H9 (cell line): ENCODE measurements around the gene SPDEF. TPM values are rescaled to one million over a fixed set of nuclear protein-coding genes. Genes with fewer than 3 reads are reported as not detected.

Experiments
- DNase-seq: peaks from one replicate; pipeline ENCODE4 v3.0.0-alpha.2; 2017
- H2AFZ ChIP-seq: one replicate; pipeline ENCODE4 v1.6.1; 2013; ENCODE audit warnings: mild to moderate bottlenecking, low read length, control low read depth, moderate library complexity
- H2AK5ac ChIP-seq: 2 replicates; pipeline ENCODE4 v1.6.1; 2013; ENCODE audit warnings: low read length, control low read depth, mixed read lengths; ENCODE audit not compliant: insufficient read length
- H2BK120ac ChIP-seq: one replicate; pipeline ENCODE4 v1.6.1; 2013; ENCODE audit warnings: low read depth, mild to moderate bottlenecking, low read length, control low read depth, inconsistent platforms; ENCODE audit not compliant: poor library complexity, severe bottlenecking
- H2BK12ac ChIP-seq: 2 replicates; pipeline ENCODE4 v1.6.1; 2013; ENCODE audit warnings: low read length, control low read depth, mixed read lengths, low read depth; ENCODE audit not compliant: insufficient read length
- H2BK15ac ChIP-seq: 2 replicates; pipeline ENCODE4 v1.6.1; 2013; ENCODE audit warnings: low read depth, low read length, control low read depth
- H2BK20ac ChIP-seq: one replicate; pipeline ENCODE4 v1.6.1; 2013; ENCODE audit warnings: low read depth, mild to moderate bottlenecking, low read length, control low read depth, inconsistent platforms; ENCODE audit not compliant: poor library complexity, severe bottlenecking
- H2BK5ac ChIP-seq: 2 replicates; pipeline ENCODE4 v1.6.1; 2013; ENCODE audit warnings: low read length, control low read depth, mixed read lengths; ENCODE audit not compliant: insufficient read length
- H3K14ac ChIP-seq: 2 replicates; pipeline ENCODE4 v1.6.1; 2013; ENCODE audit warnings: low read length, control low read depth; ENCODE audit not compliant: insufficient read depth
- H3K18ac ChIP-seq: 2 replicates; pipeline ENCODE4 v1.6.1; 2013; ENCODE audit warnings: low read depth, mild to moderate bottlenecking, mixed read lengths, low read length, control low read depth; ENCODE audit not compliant: insufficient read length
- H3K23ac ChIP-seq: 2 replicates; pipeline ENCODE4 v1.6.1; 2013; ENCODE audit warnings: low read length, control low read depth, mixed read lengths, low read depth; ENCODE audit not compliant: insufficient read length
- H3K23me2 ChIP-seq: 2 replicates; pipeline ENCODE4 v1.6.1; 2013; ENCODE audit warnings: low read depth, mild to moderate bottlenecking, mixed read lengths, low read length, control low read depth; ENCODE audit not compliant: insufficient read length, poor library complexity, severe bottlenecking
- H3K27ac ChIP-seq: 2 replicates; pipeline ENCODE4 v1.5.1; 2013; ENCODE audit warnings: low read length, control low read depth, mixed read lengths, low read depth; ENCODE audit not compliant: insufficient read length
- H3K27me3 ChIP-seq: 2 replicates; pipeline ENCODE4 v1.6.1; 2013; ENCODE audit warnings: low read length, control low read depth, inconsistent platforms; ENCODE audit not compliant: insufficient read depth
- H3K4ac ChIP-seq: 2 replicates; pipeline ENCODE4 v1.6.1; 2013; ENCODE audit warnings: low read depth, mild to moderate bottlenecking, control low read depth, inconsistent platforms, low read length, moderate library complexity
- H3K4me1 ChIP-seq: 2 replicates; pipeline ENCODE4 v1.6.1; 2013; ENCODE audit warnings: low read length, control low read depth, inconsistent platforms; ENCODE audit not compliant: insufficient read depth
- H3K4me2 ChIP-seq: 2 replicates; pipeline ENCODE4 v1.6.1; 2013; ENCODE audit warnings: low read length, control low read depth, mixed read lengths; ENCODE audit not compliant: insufficient read length, insufficient read depth
- H3K56ac ChIP-seq: 2 replicates; pipeline ENCODE4 v1.6.1; 2013; ENCODE audit warnings: low read depth, mild to moderate bottlenecking, mixed read lengths, low read length, control low read depth; ENCODE audit not compliant: insufficient read length
- H3K79me1 ChIP-seq: 2 replicates; pipeline ENCODE4 v1.6.1; 2013; ENCODE audit warnings: low read depth, mild to moderate bottlenecking, moderate library complexity, low read length, control low read depth, inconsistent platforms; ENCODE audit not compliant: insufficient read depth, poor library complexity, severe bottlenecking
- H3K79me2 ChIP-seq: 2 replicates; pipeline ENCODE4 v1.6.1; 2013; ENCODE audit warnings: low read length, control low read depth, inconsistent platforms; ENCODE audit not compliant: insufficient read depth
- H3K9ac ChIP-seq: 2 replicates; pipeline ENCODE4 v1.6.1; 2013; ENCODE audit warnings: low read length, control low read depth, mixed read lengths; ENCODE audit not compliant: insufficient read length; ENCODE audit errors: extremely low read depth
- H3K9me3 ChIP-seq: one replicate; pipeline ENCODE4 v1.6.1; 2013; ENCODE audit warnings: low read depth, low read length, inconsistent platforms; ENCODE audit not compliant: control insufficient read depth
- H3T11ph ChIP-seq: one replicate; pipeline ENCODE4 v1.6.1; 2013; ENCODE audit warnings: mild to moderate bottlenecking, low read length, control low read depth, inconsistent platforms
- H4K20me1 ChIP-seq: one replicate; pipeline ENCODE4 v1.6.1; 2013; ENCODE audit not compliant: control insufficient read depth, insufficient read length, insufficient read depth
- H4K5ac ChIP-seq: 2 replicates; pipeline ENCODE4 v1.6.1; 2013; ENCODE audit warnings: low read depth, mild to moderate bottlenecking, mixed read lengths, low read length, control low read depth; ENCODE audit not compliant: insufficient read length
- H4K8ac ChIP-seq: replicated peaks from 2 replicates; pipeline ENCODE4 v1.6.1; 2013; ENCODE audit warnings: low read length, control low read depth, mixed read lengths, low read depth; ENCODE audit not compliant: insufficient read length
- H4K91ac ChIP-seq: 2 replicates; pipeline ENCODE4 v1.6.1; 2013; ENCODE audit warnings: low read depth, mild to moderate bottlenecking, moderate library complexity, mixed read lengths, low read length, control low read depth; ENCODE audit not compliant: insufficient read length
- H3K27ac Mint-ChIP-seq, 3 experiments: 2 replicates in 2 of 3; 3 replicates in 1 of 3; pipeline ENCODE4 v1.8.0; 2020 to 2021; ENCODE audit warnings: mixed read lengths in 3 of 3, mild to moderate bottlenecking in 1 of 3, moderate library complexity in 1 of 3
- H3K27me3 Mint-ChIP-seq: 2 replicates; pipeline ENCODE4 v1.8.0; 2021; ENCODE audit warnings: low read depth, mild to moderate bottlenecking, moderate library complexity, mixed read lengths
- H3K36me3 Mint-ChIP-seq, 3 experiments: 2 replicates in 2 of 3; 3 replicates in 1 of 3; pipeline ENCODE4 v1.8.0; 2020 to 2021; ENCODE audit warnings: low read depth in 3 of 3, mixed read lengths in 3 of 3; ENCODE audit not compliant: insufficient read depth in 1 of 3
- H3K4me1 Mint-ChIP-seq, 2 experiments: 2 replicates each; pipeline ENCODE4 v1.8.0; 2020; ENCODE audit warnings: mixed read lengths in 2 of 2
- H3K4me3 Mint-ChIP-seq, 2 experiments: 2 replicates in 1 of 2; 3 replicates in 1 of 2; pipeline ENCODE4 v1.8.0; 2020 to 2021; ENCODE audit warnings: mild to moderate bottlenecking in 2 of 2, mixed read lengths in 2 of 2, moderate library complexity in 1 of 2
- H3K9me3 Mint-ChIP-seq, 2 experiments: 2 replicates in 1 of 2; 3 replicates in 1 of 2; pipeline ENCODE4 v1.8.0; 2020; ENCODE audit warnings: mild to moderate bottlenecking in 2 of 2, mixed read lengths in 2 of 2, moderate library complexity in 1 of 2
- CTCF ChIP-seq: fragments of 200-600 bp; sonication (generic); conservative IDR thresholded peaks from 3 replicates; pipeline ENCODE4 v1.8.0; 2021; ENCODE audit warnings: antibody characterized with exemption, mild to moderate bottlenecking
- WGBS: extraction: QIAGEN DNeasy Blood & Tissue Kit; methylation state at CpG from one replicate; pipeline ENCODE4 v1.1.7; 2013; ENCODE audit warnings: missing lambda C conversion rate, low lambda C conversion rate, mixed read lengths; ENCODE audit not compliant: insufficient read length; ENCODE audit errors: extremely low coverage; 5-methylcytosine and 5-hydroxymethylcytosine counted together
- total RNA-seq: library from RNA; stranded (reverse); gene quantifications from 2 replicates; pipeline ENCODE4 v1.2.1, GENCODE V29; 2021

The SPDEF gene
- total RNA-seq, 1 experiment from 2014 or later: 0.15 TPM

DNA sequence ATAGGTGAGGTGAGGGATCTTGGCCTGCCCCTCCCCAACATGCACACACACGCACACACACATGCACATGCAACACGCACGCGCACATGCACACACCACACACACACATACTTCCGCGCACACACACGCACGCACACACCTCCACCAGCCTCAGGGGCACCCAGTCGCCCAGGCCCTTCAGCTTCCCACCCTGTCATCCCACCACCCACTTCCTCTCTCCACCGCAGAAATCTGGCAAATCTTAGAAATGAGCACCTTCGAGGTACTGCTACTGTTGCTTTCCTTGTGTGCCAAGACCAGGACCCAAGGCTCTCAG, 1.2 kb downstream of the SPDEF start:
- Histone ChIP-seq H4K5ac (no peak overlapping the region), H3K18ac (no peak overlapping the region), H3K4ac (no peak overlapping the region), H3K79me2 (no peaks in the 10 kb centered on the region), H3K79me1 (no peaks in the 10 kb centered on the region), H3K4me1 (no peaks in the 10 kb centered on the region), H3K14ac (no peak overlapping the region), H3K27me3 (no peaks in the 10 kb centered on the region), H3K4me2 (no peak overlapping the region), H2BK15ac (no peak overlapping the region), H2AFZ (no peak overlapping the region), H2BK120ac (no peak overlapping the region), H3K56ac (no peak overlapping the region), H4K20me1 (no peaks in the 10 kb centered on the region), H2BK5ac (no peak overlapping the region), H2BK12ac (no peak overlapping the region), H3K9ac (no peak overlapping the region), H2AK5ac (no peak overlapping the region), H2BK20ac (no peak overlapping the region), H4K91ac (no peak overlapping the region), H3K23me2 (no peaks in the 10 kb centered on the region), H4K8ac (no peak overlapping the region), H3K27ac (no peak overlapping the region), H3T11ph (no peak overlapping the region), H3K9me3 (no peaks in the 10 kb centered on the region), H3K23ac (no peak overlapping the region)
- TF ChIP-seq CTCF: no peak
- no peak overlapping the region for H3K27ac Mint-ChIP-seq
- H3K36me3 Mint-ChIP-seq: no peaks in the 10 kb centered on the region
- H3K27me3 Mint-ChIP-seq: peaks cover 1% of the 10 kb centered on the region
- H3K4me3 Mint-ChIP-seq: no peak overlapping the region
- H3K4me1 Mint-ChIP-seq: peaks cover 14 to 29% of the 10 kb centered on the region in 2 experiments
- no peak for DNase-seq
- WGBS: no CpG with 5 or more reads among the region's 11 CpGs
- H3K9me3 Mint-ChIP-seq: no peaks in the 10 kb centered on the region; a peak in 1 of 5 replicates
